ENCODE measurements around the gene SAFB.
"Not testable (repeated sequence)": the region's sequence is repeated elsewhere in the genome, so short reads cannot be mapped to it uniquely, and the experiment has no call there.

SAFB gene

GRCh38 chr19:5595129-5595528, 27.8 kb upstream of the SAFB start:
- DNase-seq (ENCODE audit: low read depth), result no peak

DNA sequence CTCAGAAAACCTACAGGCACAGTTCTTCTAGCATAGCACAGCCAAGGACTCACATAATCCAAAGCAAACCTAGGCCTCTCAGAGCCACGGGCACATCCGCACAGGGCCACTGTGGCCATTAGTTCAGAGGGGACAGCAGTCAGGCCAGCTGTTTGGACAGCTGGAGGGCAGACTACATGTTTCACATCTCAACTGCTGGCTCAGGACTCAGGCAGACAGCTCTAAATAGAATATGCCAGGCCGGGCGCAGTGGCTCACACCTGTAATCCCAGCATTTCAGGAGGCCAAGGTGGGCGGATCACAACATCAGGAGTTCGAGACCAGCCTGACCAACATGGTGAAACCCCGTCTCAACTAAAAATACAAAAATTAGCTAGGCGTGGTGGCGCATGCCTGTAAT, 27.1 kb upstream of the SAFB start:
- DNase-seq (ENCODE audit: low read depth), result no peak

DNA sequence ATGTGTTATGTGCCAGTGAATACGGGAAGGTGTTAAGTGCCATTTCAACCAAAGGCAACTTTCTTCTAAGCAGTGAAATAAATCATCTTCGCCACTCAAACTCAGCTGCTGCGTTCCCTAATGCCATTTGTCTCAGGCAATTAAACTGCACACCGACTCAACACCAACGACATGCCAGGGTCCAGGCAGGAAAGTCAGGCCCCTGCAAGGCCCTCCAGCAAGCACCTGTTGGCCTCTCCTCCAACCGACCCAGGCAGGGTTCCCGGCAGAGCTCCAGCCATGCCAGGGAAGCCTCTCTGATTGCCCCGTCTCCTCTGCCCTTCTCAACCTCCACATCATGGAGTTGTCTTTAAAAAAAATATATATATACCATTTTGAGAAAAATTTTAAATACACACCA, 22.1 kb upstream of the SAFB start:
- no peak for DNase-seq (ENCODE audit: low read depth)

DNA sequence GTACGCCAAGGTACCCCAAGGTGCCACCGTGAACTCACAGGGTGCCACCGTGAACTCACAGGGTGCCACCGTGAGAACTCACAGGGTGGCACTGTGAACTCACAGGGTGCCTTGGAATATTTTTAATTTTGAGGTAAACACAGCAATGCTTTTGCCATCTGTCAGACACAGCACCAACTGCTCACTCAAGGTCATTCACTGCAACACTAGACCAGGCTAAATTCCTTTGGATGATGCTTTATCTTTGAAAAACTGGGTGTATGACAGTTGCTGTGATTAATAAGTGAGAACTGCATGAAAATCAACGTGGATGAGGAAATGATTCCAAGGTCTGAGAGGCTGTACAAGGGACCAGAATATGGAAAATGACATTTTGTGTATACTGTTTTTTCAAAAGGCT, 19.3 kb upstream of the SAFB start:
- DNase-seq (ENCODE audit: low read depth), result no peak

- no peak for DNase-seq (ENCODE audit: low read depth)
These were observed 17.5 kb upstream of the SAFB start for GRCh38 chr19:5605362-5605761.

GRCh38 chr19:5607318-5608275, 15.3 kb upstream of the SAFB start:
- no peak for DNase-seq (ENCODE audit: low read depth)

GRCh38 chr19:5608291-5608690, 14.6 kb upstream of the SAFB start:
- DNase-seq (ENCODE audit: low read depth), result no peak

DNA sequence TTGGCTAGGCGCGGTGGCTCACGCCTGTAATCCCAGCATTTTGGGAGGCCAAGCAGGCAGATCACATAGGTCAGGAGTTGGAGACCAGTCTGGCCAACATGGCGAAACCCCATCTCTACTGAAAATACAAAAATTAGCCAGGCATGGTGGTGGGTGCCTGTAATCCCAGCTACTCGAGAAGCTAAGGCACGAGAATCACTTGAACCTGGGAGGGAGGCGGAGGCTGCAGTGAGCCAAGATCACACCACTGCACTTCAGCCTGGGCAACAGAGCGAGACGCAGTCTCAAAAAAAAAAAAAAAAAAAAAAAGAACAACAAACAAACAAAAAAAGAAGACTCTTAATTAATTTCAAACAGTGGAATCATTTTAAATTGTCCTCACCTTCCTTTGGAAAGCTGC, 14.1 kb upstream of the SAFB start:
- not testable (repeated sequence) for DNase-seq (ENCODE audit: low read depth)

- no peak for DNase-seq (ENCODE audit: low read depth)
These were observed 12.9 kb upstream of the SAFB start for GRCh38 chr19:5609881-5610448.

DNA sequence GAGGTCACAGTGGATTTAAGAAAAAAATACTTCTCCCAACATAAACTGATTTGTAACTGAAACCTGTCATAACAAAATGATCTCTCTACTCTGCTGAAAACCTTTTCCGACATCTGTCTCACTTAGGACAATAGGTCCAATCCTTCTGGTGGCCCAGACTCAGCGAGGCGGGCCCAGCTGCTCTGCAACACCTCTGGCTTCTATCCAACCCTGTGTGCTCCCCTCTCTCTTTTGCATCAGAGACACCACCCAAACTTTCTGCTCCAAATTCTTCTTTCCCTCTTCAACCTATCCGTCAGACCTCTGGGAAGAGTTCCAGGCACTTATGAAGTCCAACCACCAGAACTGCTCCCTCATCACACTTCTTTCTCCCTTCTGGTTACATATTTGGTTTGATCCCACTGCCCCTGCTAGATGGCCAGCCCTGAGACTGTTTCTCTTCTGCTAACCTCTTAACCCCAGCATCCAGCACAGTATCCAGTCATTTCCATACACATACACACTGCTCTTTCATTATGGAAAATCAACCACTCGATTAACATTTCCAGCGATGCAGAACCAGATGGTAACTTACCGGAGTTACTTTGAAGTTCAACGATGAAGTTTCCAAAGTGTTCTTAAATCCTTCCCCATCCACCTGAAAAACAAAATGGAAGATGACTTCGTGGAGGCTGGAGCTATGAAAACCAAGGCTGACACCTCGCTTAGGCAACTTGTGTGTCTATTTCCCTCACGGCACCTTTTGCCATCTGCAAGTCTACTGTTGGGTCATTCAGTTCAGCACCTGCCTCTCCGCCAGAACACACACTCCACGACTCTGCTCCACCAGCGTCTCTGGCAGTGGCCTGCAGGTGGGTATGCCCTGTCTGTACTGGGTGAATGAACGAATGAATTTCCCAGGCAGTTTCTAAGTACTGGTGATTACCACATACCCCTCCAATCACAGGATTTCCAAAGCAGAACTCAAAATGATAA, 9.7 kb upstream of the SAFB start:
- DNase-seq (ENCODE audit: low read depth), result no peak

DNA sequence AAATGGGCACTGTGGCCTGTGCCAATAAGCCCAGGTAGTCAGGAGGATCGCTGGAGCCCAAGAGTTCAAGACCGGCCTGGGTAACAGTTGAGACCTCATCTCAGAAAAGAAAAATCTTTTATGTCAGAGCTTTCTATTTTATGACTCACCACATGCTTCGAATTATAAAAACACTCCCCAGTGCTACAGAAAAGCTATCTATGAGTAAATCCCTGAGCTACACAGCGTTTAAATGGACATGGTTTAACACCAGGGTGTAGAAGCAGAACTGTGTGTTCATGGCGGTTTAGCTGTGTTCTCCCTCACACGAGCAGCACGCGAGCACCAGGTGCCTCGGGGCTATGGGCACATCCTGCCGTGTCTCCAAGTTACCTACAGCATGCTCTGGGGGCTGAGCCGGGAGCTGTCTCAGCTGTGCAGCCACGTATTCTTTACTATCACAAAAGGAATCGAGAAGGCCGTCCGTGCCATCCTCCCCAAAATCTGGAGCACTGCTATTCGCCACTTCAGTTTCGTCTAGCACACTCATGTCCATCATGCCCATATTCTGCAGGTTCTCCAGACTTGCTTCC, 7.0 kb upstream of the SAFB start:
- no peak for DNase-seq (ENCODE audit: low read depth)

- DNase-seq (ENCODE audit: low read depth), result no peak
These were observed 5.8 kb upstream of the SAFB start for GRCh38 chr19:5617080-5617479.

- DNase-seq (ENCODE audit: low read depth), result no peak
These were observed 4.3 kb upstream of the SAFB start for GRCh38 chr19:5618591-5618990.

DNA sequence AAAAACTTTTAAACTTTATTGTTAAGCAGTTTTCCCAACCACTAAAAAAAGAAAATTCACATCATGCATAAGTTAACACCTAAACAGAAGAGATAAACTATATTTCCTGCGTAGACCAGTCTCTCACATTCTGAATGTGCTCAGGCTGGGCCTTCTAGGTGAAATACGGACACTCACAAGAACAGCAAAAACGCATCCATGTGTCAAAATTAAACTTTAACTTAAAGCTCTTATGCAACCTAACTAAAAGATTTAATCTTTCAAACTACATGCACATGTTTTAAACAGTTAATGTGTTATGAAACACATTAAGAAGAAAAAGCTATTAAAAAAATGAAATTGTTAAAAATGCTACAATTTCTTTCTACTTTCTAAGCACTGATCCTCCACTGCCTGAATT, 2.9 kb upstream of the SAFB start:
- DNase-seq (ENCODE audit: low read depth), result no peak

DNA sequence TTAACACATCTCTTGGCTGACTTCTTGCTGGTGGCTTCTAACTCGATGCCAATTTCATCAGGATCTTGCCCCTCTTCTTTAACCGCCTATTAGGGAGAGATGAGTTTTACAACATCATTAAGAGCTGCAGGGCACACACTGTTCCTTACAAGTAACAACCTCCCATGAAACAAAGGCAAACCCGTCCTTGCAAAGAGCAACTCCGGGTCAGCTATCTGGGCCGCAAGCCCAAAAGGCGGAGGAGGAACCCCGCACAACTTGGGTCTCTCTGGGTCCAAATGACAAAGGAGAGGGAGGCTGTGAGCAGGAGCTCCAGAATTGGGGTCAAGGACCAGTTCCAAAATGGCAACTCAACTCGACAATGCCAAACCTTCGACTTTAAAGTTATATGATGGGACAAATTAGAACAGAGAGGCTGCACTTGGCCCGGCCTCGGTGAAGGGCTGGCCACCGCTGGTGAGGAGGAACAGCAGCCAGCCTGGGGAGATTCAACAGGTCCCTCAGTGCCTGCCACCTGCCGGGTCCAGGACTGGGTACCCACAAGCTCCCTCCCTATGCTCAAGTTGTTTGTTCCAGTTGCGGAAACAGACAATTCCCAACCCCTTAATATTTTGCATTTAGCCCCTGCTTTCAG, 1.5 kb upstream of the SAFB start:
- no peak for DNase-seq (ENCODE audit: low read depth)

GRCh38 chr19:5621945-5622464, 878 bp upstream of the SAFB start:
- DNase-seq (ENCODE audit: low read depth), result peak; percentile 8

DNA sequence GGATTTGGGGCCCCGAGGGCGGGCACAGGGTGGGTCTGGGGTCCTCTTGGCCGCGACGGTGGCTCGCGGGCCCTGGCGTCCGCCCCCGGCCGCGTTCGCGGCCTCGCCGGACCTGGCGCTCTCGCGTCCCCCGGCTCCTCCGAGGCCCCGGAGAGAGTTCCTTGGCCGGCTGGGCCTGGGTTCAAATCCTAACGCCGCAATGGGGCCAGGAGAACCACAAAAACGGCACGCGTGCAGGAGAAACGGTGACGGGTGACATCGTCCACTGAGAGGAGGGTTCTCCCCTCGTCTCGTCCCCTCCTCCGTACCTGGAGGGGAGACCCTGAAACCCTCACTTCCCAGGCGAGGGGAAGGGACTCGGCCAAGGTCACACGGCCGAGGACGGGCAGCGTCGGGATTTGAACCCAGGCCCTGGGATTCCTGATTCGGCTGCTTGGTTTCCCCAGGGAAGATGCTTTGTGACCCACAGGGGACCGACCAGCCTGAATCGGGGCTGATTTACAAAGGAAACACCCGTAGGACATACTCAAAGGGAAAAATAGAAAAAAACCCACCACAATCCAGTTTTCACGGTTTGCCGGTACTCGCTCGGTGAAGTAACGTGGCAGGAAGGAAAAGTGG, 624 bp downstream of the SAFB start:
- peak; percentile 6 for DNase-seq (ENCODE audit: low read depth)

DNA sequence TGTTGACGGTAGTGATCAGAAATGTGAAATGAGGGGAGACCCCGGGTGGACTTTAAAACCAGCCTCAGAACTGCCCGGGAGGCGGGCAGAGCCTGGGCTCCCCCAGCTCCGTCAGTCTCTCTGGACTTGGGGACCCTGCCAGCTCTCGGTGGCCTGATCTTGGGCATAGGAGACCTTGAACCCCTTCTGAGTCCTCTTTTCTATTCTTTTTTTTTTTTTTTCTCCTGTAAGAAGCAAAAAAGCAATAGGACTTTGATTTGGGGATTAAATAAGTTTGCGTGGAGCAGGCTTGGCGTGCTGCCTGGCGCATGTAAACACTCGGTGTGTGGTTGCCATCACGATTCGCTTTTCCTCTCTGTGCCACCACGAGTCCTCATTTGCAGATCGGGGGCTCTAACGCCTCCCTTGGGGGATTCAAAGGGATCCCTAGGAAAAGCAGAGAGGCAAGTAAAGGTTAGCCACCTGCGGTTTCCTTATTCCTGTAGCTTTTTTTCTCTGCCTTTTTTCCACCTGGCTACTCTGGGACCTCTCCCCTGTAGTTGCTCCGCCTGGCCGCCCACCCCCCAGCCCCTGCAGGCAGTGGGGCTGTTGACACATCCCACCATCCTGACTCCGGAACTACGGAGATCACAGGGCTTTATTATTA, 1.3 kb downstream of the SAFB start:
- DNase-seq (ENCODE audit: low read depth), result no peak

GRCh38 chr19:5624741-5625278, 1.9 kb downstream of the SAFB start:
- no peak for DNase-seq (ENCODE audit: low read depth)

DNA sequence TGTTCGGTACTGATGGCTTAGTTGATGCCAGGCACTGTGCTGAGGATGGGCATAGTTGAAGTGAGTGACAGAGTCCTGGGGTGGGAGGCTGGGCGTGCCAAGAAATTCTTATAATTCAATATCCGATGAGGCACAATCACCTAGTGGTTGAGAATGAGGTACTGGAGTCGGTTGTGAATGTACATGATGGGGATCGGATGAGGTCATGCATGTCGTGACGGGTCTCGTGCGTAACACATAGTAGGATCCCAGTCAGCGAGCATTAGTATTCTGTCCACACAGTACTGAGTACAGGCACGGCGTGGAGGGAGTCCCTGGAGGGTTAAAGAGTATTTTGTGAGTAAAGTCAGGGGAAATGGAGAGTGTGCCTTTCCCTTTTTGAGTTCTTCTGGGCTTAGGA, 2.8 kb downstream of the SAFB start:
- no peak for DNase-seq (ENCODE audit: low read depth)

Measured in stimulated activated CD8-positive, alpha-beta memory T cell treated with anti-CD3 and anti-CD28 coated beads, Interleukin-12 subunit alpha, Interleukin-12 subunit beta, amount 100 ng/mL, for 4 hours (primary cell).